Measurements from ENCODE around the gene WDR47. TPM values are rescaled to one million over a fixed set of nuclear protein-coding genes. Genes with fewer than 3 reads are reported as not detected.

WDR47 gene
- total and polyA plus RNA-seq, 2 of the 8 experiments (the other 6 are each of a cell fraction or from before 2014, with no cell fraction given): 1.9 to 6.7 TPM

DNA sequence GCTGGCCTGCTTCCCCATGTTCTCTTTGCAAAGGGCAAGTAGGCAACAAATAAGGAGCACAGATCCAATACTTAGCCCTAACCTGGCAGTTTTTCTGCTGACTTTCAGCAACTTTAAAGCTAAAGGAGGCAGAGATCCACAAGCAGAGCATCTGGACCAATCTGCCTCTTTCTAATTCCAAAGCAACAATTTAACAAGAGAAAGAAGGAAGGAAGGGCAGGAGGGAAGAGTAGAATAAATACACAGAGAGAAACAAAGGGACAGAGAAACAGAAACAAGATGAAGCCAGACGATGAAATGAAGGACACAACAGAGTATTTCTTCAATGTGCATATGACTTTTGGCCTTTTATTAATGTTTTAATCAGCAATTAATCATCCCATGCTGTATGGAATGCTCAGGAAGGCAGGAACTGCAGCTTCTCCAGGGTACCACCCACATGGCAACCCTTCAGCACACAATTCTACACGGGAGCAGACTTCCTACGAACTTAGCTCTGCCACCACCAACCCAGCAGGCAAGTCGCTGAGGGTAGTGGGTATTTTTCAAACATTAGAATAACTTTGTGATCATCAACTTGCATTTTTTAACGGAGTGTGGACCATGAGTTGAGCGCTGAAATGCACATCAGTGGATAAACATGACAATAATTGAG lies 93.9 kb downstream of the WDR47 start (continued):
- TF ChIP-seq, protein P1, sequence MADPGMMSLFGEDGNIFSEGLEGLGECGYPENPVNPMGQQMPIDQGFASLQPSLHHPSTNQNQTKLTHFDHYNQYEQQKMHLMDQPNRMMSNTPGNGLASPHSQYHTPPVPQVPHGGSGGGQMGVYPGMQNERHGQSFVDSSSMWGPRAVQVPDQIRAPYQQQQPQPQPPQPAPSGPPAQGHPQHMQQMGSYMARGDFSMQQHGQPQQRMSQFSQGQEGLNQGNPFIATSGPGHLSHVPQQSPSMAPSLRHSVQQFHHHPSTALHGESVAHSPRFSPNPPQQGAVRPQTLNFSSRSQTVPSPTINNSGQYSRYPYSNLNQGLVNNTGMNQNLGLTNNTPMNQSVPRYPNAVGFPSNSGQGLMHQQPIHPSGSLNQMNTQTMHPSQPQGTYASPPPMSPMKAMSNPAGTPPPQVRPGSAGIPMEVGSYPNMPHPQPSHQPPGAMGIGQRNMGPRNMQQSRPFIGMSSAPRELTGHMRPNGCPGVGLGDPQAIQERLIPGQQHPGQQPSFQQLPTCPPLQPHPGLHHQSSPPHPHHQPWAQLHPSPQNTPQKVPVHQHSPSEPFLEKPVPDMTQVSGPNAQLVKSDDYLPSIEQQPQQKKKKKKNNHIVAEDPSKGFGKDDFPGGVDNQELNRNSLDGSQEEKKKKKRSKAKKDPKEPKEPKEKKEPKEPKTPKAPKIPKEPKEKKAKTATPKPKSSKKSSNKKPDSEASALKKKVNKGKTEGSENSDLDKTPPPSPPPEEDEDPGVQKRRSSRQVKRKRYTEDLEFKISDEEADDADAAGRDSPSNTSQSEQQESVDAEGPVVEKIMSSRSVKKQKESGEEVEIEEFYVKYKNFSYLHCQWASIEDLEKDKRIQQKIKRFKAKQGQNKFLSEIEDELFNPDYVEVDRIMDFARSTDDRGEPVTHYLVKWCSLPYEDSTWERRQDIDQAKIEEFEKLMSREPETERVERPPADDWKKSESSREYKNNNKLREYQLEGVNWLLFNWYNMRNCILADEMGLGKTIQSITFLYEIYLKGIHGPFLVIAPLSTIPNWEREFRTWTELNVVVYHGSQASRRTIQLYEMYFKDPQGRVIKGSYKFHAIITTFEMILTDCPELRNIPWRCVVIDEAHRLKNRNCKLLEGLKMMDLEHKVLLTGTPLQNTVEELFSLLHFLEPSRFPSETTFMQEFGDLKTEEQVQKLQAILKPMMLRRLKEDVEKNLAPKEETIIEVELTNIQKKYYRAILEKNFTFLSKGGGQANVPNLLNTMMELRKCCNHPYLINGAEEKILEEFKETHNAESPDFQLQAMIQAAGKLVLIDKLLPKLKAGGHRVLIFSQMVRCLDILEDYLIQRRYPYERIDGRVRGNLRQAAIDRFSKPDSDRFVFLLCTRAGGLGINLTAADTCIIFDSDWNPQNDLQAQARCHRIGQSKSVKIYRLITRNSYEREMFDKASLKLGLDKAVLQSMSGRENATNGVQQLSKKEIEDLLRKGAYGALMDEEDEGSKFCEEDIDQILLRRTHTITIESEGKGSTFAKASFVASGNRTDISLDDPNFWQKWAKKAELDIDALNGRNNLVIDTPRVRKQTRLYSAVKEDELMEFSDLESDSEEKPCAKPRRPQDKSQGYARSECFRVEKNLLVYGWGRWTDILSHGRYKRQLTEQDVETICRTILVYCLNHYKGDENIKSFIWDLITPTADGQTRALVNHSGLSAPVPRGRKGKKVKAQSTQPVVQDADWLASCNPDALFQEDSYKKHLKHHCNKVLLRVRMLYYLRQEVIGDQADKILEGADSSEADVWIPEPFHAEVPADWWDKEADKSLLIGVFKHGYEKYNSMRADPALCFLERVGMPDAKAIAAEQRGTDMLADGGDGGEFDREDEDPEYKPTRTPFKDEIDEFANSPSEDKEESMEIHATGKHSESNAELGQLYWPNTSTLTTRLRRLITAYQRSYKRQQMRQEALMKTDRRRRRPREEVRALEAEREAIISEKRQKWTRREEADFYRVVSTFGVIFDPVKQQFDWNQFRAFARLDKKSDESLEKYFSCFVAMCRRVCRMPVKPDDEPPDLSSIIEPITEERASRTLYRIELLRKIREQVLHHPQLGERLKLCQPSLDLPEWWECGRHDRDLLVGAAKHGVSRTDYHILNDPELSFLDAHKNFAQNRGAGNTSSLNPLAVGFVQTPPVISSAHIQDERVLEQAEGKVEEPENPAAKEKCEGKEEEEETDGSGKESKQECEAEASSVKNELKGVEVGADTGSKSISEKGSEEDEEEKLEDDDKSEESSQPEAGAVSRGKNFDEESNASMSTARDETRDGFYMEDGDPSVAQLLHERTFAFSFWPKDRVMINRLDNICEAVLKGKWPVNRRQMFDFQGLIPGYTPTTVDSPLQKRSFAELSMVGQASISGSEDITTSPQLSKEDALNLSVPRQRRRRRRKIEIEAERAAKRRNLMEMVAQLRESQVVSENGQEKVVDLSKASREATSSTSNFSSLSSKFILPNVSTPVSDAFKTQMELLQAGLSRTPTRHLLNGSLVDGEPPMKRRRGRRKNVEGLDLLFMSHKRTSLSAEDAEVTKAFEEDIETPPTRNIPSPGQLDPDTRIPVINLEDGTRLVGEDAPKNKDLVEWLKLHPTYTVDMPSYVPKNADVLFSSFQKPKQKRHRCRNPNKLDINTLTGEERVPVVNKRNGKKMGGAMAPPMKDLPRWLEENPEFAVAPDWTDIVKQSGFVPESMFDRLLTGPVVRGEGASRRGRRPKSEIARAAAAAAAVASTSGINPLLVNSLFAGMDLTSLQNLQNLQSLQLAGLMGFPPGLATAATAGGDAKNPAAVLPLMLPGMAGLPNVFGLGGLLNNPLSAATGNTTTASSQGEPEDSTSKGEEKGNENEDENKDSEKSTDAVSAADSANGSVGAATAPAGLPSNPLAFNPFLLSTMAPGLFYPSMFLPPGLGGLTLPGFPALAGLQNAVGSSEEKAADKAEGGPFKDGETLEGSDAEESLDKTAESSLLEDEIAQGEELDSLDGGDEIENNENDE (IDR thresholded peaks at IDR 0.05; ENCODE audit: insufficient replicate concordance, low read length): peak; percentile 59
- no peak for TF ChIP-seq CREB1 (IDR thresholded peaks at IDR 0.05)
